Measurements from ENCODE around the gene TAF15. TPM values are rescaled to one million over a fixed set of nuclear protein-coding genes. Genes with fewer than 3 reads are reported as not detected.

TAF15 gene
- total and polyA plus RNA-seq, 2 of the 13 experiments (the other 11 are each of a cell fraction or from before 2014, with no cell fraction given), result 25.2 to 26.5 TPM

DNA sequence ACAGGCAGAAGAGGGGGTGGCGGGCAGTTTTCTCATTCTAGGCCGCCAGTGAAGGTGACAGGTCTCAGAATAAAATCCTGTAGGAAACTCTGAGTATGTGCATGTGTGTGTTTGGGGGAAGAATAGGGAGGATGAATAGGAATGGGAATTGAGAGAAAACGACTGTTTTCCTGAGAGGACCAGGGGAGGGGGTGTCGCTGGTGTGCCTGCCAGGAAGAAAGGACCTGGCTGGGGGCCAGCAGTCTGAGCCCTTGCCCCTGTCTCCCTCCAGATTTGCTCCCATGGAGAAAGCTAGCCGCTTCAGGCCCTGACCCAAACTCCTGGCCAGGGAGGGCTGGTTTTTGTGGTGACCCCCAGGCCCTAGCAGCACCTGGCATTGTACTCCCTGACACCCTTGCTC lies 34.2 kb upstream of the TAF15 start (continued):
- no peak for TF ChIP-seq CENPX (CRISPR knock-in tag; IDR thresholded peaks at IDR 0.05)
- TF ChIP-seq, protein P1, sequence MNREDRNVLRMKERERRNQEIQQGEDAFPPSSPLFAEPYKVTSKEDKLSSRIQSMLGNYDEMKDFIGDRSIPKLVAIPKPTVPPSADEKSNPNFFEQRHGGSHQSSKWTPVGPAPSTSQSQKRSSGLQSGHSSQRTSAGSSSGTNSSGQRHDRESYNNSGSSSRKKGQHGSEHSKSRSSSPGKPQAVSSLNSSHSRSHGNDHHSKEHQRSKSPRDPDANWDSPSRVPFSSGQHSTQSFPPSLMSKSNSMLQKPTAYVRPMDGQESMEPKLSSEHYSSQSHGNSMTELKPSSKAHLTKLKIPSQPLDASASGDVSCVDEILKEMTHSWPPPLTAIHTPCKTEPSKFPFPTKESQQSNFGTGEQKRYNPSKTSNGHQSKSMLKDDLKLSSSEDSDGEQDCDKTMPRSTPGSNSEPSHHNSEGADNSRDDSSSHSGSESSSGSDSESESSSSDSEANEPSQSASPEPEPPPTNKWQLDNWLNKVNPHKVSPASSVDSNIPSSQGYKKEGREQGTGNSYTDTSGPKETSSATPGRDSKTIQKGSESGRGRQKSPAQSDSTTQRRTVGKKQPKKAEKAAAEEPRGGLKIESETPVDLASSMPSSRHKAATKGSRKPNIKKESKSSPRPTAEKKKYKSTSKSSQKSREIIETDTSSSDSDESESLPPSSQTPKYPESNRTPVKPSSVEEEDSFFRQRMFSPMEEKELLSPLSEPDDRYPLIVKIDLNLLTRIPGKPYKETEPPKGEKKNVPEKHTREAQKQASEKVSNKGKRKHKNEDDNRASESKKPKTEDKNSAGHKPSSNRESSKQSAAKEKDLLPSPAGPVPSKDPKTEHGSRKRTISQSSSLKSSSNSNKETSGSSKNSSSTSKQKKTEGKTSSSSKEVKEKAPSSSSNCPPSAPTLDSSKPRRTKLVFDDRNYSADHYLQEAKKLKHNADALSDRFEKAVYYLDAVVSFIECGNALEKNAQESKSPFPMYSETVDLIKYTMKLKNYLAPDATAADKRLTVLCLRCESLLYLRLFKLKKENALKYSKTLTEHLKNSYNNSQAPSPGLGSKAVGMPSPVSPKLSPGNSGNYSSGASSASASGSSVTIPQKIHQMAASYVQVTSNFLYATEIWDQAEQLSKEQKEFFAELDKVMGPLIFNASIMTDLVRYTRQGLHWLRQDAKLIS (CRISPR knock-in tag; IDR thresholded peaks at IDR 0.05), result no peak
- TF ChIP-seq ZNF549 (CRISPR knock-in tag; IDR thresholded peaks at IDR 0.05), result no peak

DNA sequence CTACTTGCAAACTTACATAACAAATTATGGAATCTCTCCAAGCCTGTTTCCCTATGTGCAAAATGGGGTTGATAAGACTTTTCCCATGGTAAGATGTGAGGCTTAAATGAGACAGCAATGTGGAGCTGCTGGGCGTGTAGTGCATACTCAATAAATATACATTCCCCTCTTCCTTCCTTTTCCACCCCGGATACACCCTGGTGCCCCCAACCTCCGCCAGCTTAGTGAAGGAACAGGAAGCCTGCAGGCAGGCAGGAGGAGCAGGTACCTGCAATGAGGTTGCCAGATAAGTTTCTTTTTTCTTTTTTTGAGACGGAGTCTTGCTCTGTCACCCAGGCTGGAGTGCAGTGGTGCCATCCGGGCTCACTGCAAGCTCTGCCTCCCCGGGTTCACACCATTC lies 33.7 kb upstream of the TAF15 start:
- ATAC-seq (no peak), FAIRE-seq (no peak), DNase-seq (ENCODE audit: low spot score) (no peak)
- ChIA-PET CTCF (ENCODE audit: low intra/inter-chr PET ratio, low total read pairs) (no interaction called here), POLR2A (interaction anchor here (0.7 kb wide), 1 partner anchor 33 kb away, joined by 3 read pairs; the partner anchor contains the start of gene TAF15)
- no peaks in the 10 kb centered on the region for H3K79me2 ChIP-seq (ENCODE audit: insufficient read depth, low read length)
- BruUV-seq (replicated peaks), result no TSS peak
- H2AFZ ChIP-seq (ENCODE audit: low read length), result no peak overlapping the region
- no peaks in the 10 kb centered on the region for H3K36me3 ChIP-seq (replicated peaks in 1 of 2; ENCODE audit: control insufficient read depth in 1 of 2, insufficient read depth in 2 of 2, low read length in 2 of 2)
- in situ Hi-C loops (cut with HindIII; ENCODE audit: extremely low pct_ligation_motif_present, low pct_unique_long_range_greater_than_20kb) (no loop called here), intact Hi-C loops (cut with micrococcal nuclease; ENCODE audit: unreplicated experiment) (no loop called here)
- no peaks in the 10 kb centered on the region for H3K9me3 ChIP-seq (ENCODE audit: low read length)
- no peaks in the 10 kb centered on the region for H4K20me1 ChIP-seq (ENCODE audit: insufficient read depth, low read length)
- no peak overlapping the region for H3K4me2 ChIP-seq (ENCODE audit: low read depth, low read length)
- H3K27me3 ChIP-seq (ENCODE audit: control insufficient read depth in 1 of 2, insufficient read depth in 2 of 2, low read length in 2 of 2), result peaks cover 1 to 55% of the 10 kb centered on the region in 2 experiments; a peak in 3 of 5 replicates
- no peak overlapping the region for H3K4me3 ChIP-seq (replicated peaks in 1 of 3; ENCODE audit: insufficient read depth in 1 of 3, low read depth in 2 of 3, low read length in 3 of 3)
- H3K4me1 ChIP-seq (ENCODE audit: insufficient read depth, low read length), result no peaks in the 10 kb centered on the region
- 19% methylated on average over 6 of the region's 6 CpGs for WGBS (ENCODE audit: low lambda C conversion rate)
- H3K9ac ChIP-seq (ENCODE audit: insufficient read depth, low read depth, low read length), result no peak overlapping the region
- H3K27ac ChIP-seq (ENCODE audit: extremely low read length, insufficient read depth, low read length), result no peak overlapping the region
- TF ChIP-seq KDM2A (CRISPR knock-in tag; IDR thresholded peaks at IDR 0.05; ENCODE audit: borderline replicate concordance, low read depth) (no peak), MXI1 (IDR thresholded peaks at IDR 0.05; ENCODE audit: borderline replicate concordance, low read depth, low read length) (no peak), ZFP91 (CRISPR knock-in tag; IDR thresholded peaks at IDR 0.05; ENCODE audit: borderline replicate concordance) (no peak), ESRRA (CRISPR knock-in tag; IDR thresholded peaks at IDR 0.05; ENCODE audit: low read depth) (no peak), KDM4B (CRISPR knock-in tag; IDR thresholded peaks at IDR 0.05) (no peak)
- TF ChIP-seq, protein P2, sequence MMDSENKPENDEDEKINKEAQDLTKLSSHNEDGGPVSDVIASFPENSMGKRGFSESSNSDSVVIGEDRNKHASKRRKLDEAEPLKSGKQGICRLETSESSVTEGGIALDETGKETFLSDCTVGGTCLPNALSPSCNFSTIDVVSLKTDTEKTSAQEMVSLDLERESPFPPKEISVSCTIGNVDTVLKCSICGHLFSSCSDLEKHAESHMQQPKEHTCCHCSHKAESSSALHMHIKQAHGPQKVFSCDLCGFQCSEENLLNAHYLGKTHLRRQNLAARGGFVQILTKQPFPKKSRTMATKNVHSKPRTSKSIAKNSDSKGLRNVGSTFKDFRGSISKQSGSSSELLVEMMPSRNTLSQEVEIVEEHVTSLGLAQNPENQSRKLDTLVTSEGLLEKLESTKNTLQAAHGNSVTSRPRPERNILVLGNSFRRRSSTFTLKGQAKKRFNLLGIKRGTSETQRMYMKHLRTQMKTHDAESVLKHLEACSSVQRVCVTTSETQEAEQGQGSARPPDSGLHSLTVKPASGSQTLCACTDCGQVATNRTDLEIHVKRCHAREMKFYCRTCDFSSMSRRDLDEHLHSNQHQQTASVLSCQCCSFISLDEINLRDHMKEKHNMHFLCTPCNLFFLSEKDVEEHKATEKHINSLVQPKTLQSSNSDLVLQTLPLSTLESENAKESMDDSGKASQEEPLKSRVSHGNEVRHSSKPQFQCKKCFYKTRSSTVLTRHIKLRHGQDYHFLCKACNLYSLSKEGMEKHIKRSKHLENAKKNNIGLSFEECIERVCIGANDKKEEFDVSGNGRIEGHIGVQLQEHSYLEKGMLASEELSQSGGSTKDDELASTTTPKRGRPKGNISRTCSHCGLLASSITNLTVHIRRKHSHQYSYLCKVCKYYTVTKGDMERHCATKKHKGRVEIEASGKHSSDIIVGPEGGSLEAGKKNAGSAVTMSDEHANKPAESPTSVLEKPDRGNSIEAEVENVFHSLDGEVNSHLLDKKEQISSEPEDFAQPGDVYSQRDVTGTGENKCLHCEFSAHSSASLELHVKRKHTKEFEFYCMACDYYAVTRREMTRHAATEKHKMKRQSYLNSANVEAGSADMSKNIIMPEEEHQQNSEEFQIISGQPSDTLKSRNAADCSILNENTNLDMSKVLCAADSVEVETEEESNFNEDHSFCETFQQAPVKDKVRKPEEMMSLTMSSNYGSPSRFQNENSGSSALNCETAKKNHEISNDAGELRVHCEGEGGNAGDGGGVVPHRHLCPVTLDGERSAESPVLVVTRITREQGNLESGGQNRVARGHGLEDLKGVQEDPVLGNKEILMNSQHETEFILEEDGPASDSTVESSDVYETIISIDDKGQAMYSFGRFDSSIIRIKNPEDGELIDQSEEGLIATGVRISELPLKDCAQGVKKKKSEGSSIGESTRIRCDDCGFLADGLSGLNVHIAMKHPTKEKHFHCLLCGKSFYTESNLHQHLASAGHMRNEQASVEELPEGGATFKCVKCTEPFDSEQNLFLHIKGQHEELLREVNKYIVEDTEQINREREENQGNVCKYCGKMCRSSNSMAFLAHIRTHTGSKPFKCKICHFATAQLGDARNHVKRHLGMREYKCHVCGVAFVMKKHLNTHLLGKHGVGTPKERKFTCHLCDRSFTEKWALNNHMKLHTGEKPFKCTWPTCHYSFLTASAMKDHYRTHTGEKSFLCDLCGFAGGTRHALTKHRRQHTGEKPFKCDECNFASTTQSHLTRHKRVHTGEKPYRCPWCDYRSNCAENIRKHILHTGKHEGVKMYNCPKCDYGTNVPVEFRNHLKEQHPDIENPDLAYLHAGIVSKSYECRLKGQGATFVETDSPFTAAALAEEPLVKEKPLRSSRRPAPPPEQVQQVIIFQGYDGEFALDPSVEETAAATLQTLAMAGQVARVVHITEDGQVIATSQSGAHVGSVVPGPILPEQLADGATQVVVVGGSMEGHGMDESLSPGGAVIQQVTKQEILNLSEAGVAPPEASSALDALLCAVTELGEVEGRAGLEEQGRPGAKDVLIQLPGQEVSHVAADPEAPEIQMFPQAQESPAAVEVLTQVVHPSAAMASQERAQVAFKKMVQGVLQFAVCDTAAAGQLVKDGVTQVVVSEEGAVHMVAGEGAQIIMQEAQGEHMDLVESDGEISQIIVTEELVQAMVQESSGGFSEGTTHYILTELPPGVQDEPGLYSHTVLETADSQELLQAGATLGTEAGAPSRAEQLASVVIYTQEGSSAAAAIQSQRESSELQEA (CRISPR knock-in tag; IDR thresholded peaks at IDR 0.05; ENCODE audit: not compliant biosample characterization), result no peak

All from HepG2 (cell line).